A673 (cell line): ENCODE measurements around the gene GON4L. TPM values are rescaled to one million over a fixed set of nuclear protein-coding genes. Genes with fewer than 3 reads are reported as not detected.
A peak's percentile ranks its signal among the peaks of the same experiment; 100 is the strongest.
"Not testable (repeated sequence)": the region's sequence is repeated elsewhere in the genome, so short reads cannot be mapped to it uniquely, and the experiment has no call there.

ENCODE experiments used
- BruUV-seq: library from RNA; stranded (reverse); fragments of 400-500 nt; replicated peaks from 2 replicates; lab custom pipeline; 2021; lab: Mats Ljungman, UMichigan
- CTCF ChIA-PET: fragments of 300-600 bp; sonication (Branson Sonifier 250); formaldehyde crosslinking; loops from one replicate; lab custom pipeline; 2022; ENCODE audit warnings: antibody characterized with exemption; lab: Charles Lee
- POLR2A ChIA-PET: fragments of 300-600 bp; sonication (Branson Sonifier 250); formaldehyde crosslinking; loops from one replicate; lab custom pipeline; 2022; ENCODE audit warnings: antibody characterized with exemption; ENCODE audit not compliant: low non-redundant PET; lab: Charles Lee
- DNase-seq: peaks from one replicate; pipeline ENCODE4 v3.0.0-alpha.2; 2015; ENCODE audit warnings: low spot score
- H3K27ac ChIP-seq: fragments of 200-600 bp; sonication (generic); 2 replicates; pipeline ENCODE4 v1.5.1; 2016; ENCODE audit warnings: mixed run types, low read depth, mild to moderate bottlenecking, mixed read lengths, antibody characterized with exemption, low read length; ENCODE audit not compliant: poor library complexity, severe bottlenecking
- H3K27me3 ChIP-seq: fragments of 200-600 bp; sonication (generic); replicated peaks from 2 replicates; pipeline ENCODE4 v1.6.1; 2017; ENCODE audit warnings: mixed run types, low read depth, mild to moderate bottlenecking, mixed read lengths, antibody characterized with exemption, low read length; ENCODE audit not compliant: insufficient read depth, poor library complexity
- H3K36me3 ChIP-seq: fragments of 200-600 bp; sonication (generic); 2 replicates; pipeline ENCODE4 v1.6.1; 2016; ENCODE audit warnings: mixed run types, mild to moderate bottlenecking, mixed read lengths, antibody characterized with exemption, low read length; ENCODE audit not compliant: insufficient read depth, poor library complexity, severe bottlenecking
- H3K4me1 ChIP-seq: fragments of 200-600 bp; sonication (generic); 2 replicates; pipeline ENCODE4 v1.6.1; 2017; ENCODE audit warnings: mixed run types, mild to moderate bottlenecking, mixed read lengths, antibody characterized with exemption, low read length; ENCODE audit not compliant: insufficient read depth, poor library complexity, severe bottlenecking
- H3K4me3 ChIP-seq: fragments of 200-600 bp; sonication (generic); 2 replicates; pipeline ENCODE4 v1.5.1; 2016; ENCODE audit warnings: low read depth, mixed run types, mild to moderate bottlenecking, mixed read lengths, low read length; ENCODE audit not compliant: poor library complexity, severe bottlenecking
- H3K9me3 ChIP-seq: fragments of 200-600 bp; sonication (generic); 2 replicates; pipeline ENCODE4 v1.6.1; 2016; ENCODE audit warnings: mixed run types, low read depth, mild to moderate bottlenecking, mixed read lengths, antibody characterized with exemption, low read length; ENCODE audit not compliant: poor library complexity, severe bottlenecking
- EZH2 ChIP-seq: fragments of 200-600 bp; sonication (generic); IDR thresholded peaks from 2 replicates; pipeline ENCODE4 v1.6.1; 2017; ENCODE audit warnings: borderline replicate concordance, low read depth, mild to moderate bottlenecking, mixed read lengths, antibody characterized with exemption, low read length; ENCODE audit not compliant: poor library complexity, severe bottlenecking
- intact Hi-C: fragments of 100-400 bp; cut with micrococcal nuclease; formaldehyde crosslinking; loops from one replicate; pipeline ENCODE4 v1.10.0; 2022; ENCODE audit not compliant: unreplicated experiment
- total RNA-seq: library from RNA; stranded (reverse); gene quantifications from 2 replicates; pipeline ENCODE4 v1.2.3, GENCODE V29; 2021
- TF ChIP-seq, protein P1 (sequence below): fragments of 300-800, 200-600 bp; sonication (generic); conservative IDR thresholded peaks from 2 replicates; pipeline ENCODE4 v1.5.1; 2017; ENCODE audit warnings: low read depth, mild to moderate bottlenecking, antibody characterized with exemption, low read length, moderate library complexity, mixed read lengths

Gene GON4L
- total RNA-seq, 1 experiment from 2014 or later, result 55.7 TPM

DNA sequence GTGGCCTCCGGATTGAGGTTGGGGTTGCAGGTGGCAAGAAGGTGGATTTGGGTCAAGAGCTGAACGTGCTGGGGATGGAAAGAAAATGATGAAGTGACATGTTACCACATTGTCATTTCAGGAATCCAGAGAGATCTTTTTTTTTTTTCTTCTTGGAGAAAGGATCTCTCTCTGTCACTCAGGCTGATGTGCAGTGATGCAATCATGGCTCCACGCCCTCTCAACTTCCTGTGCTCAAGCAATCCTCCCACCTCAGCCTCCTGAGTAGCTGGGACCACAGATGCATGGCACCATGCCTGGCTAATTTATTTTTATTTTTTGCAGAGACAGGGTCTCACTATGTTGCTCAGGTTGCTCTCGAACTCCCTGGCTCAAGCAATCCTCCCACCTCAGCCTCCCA is 80.6 kb downstream of the GON4L start:
- Histone ChIP-seq H3K36me3 (peaks cover 38% of the 10 kb centered on the region), H3K27ac (no peak overlapping the region), H3K9me3 (no peaks in the 10 kb centered on the region), H3K4me3 (no peak overlapping the region), H3K27me3 (no peaks in the 10 kb centered on the region), H3K4me1 (no peaks in the 10 kb centered on the region)
- TF ChIP-seq, protein P1, sequence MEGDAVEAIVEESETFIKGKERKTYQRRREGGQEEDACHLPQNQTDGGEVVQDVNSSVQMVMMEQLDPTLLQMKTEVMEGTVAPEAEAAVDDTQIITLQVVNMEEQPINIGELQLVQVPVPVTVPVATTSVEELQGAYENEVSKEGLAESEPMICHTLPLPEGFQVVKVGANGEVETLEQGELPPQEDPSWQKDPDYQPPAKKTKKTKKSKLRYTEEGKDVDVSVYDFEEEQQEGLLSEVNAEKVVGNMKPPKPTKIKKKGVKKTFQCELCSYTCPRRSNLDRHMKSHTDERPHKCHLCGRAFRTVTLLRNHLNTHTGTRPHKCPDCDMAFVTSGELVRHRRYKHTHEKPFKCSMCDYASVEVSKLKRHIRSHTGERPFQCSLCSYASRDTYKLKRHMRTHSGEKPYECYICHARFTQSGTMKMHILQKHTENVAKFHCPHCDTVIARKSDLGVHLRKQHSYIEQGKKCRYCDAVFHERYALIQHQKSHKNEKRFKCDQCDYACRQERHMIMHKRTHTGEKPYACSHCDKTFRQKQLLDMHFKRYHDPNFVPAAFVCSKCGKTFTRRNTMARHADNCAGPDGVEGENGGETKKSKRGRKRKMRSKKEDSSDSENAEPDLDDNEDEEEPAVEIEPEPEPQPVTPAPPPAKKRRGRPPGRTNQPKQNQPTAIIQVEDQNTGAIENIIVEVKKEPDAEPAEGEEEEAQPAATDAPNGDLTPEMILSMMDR, result no peak
- no peak for TF ChIP-seq EZH2
- CTCF ChIA-PET, result no interaction called here
- DNase-seq, result peak; percentile 36
- POLR2A ChIA-PET, result no interaction called here
- BruUV-seq, result no TSS peak
- intact Hi-C loops, result no loop called here

DNA sequence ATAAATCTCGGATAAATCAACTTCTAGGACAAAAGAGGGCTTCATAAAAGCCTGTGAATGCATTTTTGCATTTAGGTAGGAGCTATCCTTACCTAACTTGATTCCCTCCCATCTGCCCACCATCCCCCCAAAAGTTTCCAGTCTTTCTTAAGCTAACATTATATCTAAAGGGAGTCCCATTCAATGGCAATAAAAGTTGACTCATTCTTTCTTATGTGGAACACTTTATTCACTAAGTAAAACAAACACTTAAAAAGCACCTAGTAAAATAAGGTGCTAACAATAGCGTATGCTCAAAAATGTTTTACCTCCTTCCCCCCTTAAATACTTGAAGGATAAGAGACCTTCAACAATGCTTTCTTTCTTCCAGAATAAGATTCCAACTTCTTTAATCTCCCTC is 83.8 kb downstream of the GON4L start:
- Histone ChIP-seq H3K9me3 (no peaks in the 10 kb centered on the region), H3K27ac (no peak overlapping the region), H3K27me3 (no peaks in the 10 kb centered on the region), H3K36me3 (peaks cover 55% of the 10 kb centered on the region), H3K4me1 (no peaks in the 10 kb centered on the region), H3K4me3 (no peak overlapping the region)
- TF ChIP-seq, protein P1, result no peak
- TF ChIP-seq EZH2, result no peak
- POLR2A ChIA-PET, result no interaction called here
- intact Hi-C loops, result no loop called here
- BruUV-seq, result no TSS peak
- no peak for DNase-seq
- CTCF ChIA-PET, result no interaction called here

DNA sequence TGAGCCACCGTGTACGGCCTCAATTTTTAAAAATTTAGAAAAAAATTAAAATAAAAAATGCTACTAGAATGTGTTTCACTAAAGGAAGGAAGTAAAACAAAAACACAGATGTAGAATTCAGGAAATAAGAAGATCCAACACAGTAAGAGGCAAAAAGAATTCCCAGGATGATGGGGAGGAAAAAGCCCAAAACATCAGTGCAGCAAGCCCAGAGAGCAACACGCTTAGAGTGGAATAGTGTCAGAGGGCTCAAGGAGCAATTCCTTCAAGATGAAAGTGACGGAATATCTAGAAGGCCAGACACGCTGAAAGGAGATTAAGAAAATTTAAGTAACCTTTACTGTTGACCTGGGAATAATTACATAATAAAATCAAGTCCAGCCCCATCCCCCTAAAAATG is 87.8 kb downstream of the GON4L start:
- Histone ChIP-seq H3K9me3 (no peaks in the 10 kb centered on the region), H3K4me1 (no peaks in the 10 kb centered on the region), H3K4me3 (no peak overlapping the region), H3K27ac (no peak overlapping the region), H3K27me3 (no peaks in the 10 kb centered on the region), H3K36me3 (peaks cover 61% of the 10 kb centered on the region)
- ChIA-PET POLR2A (no interaction called here), CTCF (no interaction called here)
- TF ChIP-seq EZH2, result no peak
- TF ChIP-seq, protein P1, result no peak
- no peak for DNase-seq
- intact Hi-C loops, result no loop called here
- no TSS peak for BruUV-seq

DNA sequence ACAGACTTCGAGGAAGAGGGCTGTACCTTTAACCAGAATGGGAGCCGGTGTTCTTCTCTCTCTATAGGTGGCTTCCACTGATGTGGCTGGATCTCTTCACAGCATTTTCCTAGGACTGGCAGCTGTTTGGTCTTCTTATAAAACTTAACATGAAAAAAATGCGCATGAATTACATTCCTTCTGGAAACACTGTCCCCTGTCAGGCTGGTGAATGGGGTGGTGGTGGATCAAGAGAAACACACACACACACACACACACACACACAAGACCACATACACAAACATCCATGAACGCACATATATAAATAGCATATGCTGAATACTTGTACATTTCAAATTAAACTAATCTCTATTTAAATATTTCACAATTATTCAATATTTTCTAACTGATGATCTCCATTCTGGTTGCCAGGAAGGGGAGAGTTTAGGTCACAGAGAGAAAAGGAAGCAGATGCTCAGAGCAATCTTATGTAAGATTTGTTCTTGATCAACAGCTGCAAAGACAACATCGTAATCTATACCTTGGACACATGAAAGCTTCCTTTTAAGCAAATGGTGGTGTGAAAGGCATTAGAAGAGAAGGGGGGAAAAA is 89.5 kb downstream of the GON4L start:
- H3K4me1 ChIP-seq, BruUV-seq, DNase-seq, POLR2A ChIA-PET, H3K27me3 ChIP-seq, H3K9me3 ChIP-seq, H3K27ac ChIP-seq, CTCF ChIA-PET, intact Hi-C loops, H3K4me3 ChIP-seq: not testable (repeated sequence)
- H3K36me3 ChIP-seq, result peaks cover 51% of the 10 kb centered on the region

DNA sequence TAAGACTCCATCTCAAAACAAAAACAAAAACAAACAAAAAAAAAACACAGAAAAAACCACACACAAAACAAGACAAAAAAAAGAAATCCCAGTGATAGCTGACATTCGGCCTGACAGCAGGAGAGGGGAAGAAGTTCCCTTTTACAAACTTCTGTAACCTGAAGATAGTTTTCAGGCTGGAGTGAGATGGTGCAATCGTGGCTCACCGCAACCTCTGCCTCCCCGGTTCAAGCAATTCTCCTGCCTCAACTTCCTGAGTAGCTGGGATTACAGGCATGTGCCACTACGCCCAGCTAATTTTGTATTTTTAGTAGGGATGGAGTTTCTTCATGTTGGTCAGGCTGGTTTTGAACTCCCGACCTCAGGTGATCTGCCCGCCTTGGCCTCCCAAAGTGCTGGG is 93.0 kb downstream of the GON4L start:
- H3K9me3 ChIP-seq, CTCF ChIA-PET, DNase-seq, intact Hi-C loops, POLR2A ChIA-PET, BruUV-seq, H3K4me1 ChIP-seq, H3K27me3 ChIP-seq, H3K4me3 ChIP-seq, H3K27ac ChIP-seq: not testable (repeated sequence)
- peaks cover 44% of the 10 kb centered on the region for H3K36me3 ChIP-seq
